GM06990 (cell line): Measurements from ENCODE around the gene SYNE1.

Source experiments
- DNase-seq: peaks from one replicate; pipeline ENCODE4 v3.0.0-alpha.2; 2011; ENCODE audit not compliant: insufficient read length; ENCODE audit errors: extremely low read depth
- H3K27me3 ChIP-seq: replicated peaks from 2 replicates; pipeline ENCODE4 v1.6.0; 2011; ENCODE audit warnings: low read length; ENCODE audit not compliant: control insufficient read depth, insufficient read depth
- H3K36me3 ChIP-seq: 2 replicates; pipeline ENCODE4 v1.5.1; 2011; ENCODE audit warnings: low read length; ENCODE audit not compliant: control insufficient read depth, insufficient read depth
- H3K4me3 ChIP-seq: replicated peaks from 2 replicates; pipeline ENCODE4 v1.5.1; 2011; ENCODE audit warnings: low read depth, mild to moderate bottlenecking, control low read depth, low read length
- TF ChIP-seq, protein P1 (sequence below): IDR thresholded peaks from 2 replicates; pipeline ENCODE4 v1.5.1; 2011; ENCODE audit warnings: low read length, control low read depth, mild to moderate bottlenecking, inconsistent platforms; ENCODE audit not compliant: insufficient read depth, poor library complexity, severe bottlenecking

Gene SYNE1

DNA sequence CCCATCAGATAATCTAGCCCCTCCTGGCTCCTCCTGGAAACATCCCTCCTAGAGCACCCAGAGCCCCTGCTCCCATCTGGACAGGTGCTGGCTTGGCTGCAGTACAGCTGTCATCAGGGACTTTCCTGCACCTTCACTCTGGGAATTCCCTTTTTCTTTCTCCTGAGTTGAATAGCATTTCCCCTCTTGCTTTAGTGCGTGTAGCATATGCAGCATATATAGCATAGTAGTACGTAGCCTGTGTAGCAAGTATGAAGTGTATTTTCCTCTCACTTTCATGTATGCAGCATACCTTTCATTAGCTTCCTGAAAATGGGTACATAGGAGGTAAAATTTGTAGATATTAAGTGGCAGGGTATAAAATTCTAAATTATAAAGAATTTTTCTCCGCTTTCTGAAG is 476.8 kb downstream of the SYNE1 start:
- DNase-seq: peak; percentile 41
- Histone ChIP-seq H3K27me3 (no peaks in the 10 kb centered on the region), H3K4me3 (no peak overlapping the region), H3K36me3 (no peaks in the 10 kb centered on the region)
- TF ChIP-seq, protein P1, sequence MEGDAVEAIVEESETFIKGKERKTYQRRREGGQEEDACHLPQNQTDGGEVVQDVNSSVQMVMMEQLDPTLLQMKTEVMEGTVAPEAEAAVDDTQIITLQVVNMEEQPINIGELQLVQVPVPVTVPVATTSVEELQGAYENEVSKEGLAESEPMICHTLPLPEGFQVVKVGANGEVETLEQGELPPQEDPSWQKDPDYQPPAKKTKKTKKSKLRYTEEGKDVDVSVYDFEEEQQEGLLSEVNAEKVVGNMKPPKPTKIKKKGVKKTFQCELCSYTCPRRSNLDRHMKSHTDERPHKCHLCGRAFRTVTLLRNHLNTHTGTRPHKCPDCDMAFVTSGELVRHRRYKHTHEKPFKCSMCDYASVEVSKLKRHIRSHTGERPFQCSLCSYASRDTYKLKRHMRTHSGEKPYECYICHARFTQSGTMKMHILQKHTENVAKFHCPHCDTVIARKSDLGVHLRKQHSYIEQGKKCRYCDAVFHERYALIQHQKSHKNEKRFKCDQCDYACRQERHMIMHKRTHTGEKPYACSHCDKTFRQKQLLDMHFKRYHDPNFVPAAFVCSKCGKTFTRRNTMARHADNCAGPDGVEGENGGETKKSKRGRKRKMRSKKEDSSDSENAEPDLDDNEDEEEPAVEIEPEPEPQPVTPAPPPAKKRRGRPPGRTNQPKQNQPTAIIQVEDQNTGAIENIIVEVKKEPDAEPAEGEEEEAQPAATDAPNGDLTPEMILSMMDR: no peak

DNA sequence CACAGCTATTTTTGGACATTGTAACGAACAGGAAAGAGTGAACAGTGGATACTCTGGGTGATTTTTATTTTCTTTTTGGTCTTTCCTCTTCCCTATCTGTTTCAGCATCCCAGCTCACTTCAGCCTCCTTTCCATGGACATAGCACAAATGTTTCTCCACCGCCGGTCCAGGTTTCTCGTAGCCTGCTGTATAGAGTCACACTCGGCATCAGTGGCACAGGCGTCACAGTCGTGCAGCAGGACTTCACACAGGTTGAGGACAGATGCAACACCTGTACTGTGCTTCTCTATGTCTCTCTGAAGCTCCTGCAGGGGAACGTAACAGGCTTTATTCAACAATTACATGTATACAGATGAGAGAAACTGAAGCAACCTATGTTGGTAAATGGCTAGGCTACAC is 481.4 kb downstream of the SYNE1 start:
- Histone ChIP-seq H3K4me3 (no peak overlapping the region), H3K27me3 (no peaks in the 10 kb centered on the region), H3K36me3 (no peaks in the 10 kb centered on the region; the same call in 1 of the 2 replicates)
- DNase-seq: no peak
- TF ChIP-seq, protein P1: no peak

DNA sequence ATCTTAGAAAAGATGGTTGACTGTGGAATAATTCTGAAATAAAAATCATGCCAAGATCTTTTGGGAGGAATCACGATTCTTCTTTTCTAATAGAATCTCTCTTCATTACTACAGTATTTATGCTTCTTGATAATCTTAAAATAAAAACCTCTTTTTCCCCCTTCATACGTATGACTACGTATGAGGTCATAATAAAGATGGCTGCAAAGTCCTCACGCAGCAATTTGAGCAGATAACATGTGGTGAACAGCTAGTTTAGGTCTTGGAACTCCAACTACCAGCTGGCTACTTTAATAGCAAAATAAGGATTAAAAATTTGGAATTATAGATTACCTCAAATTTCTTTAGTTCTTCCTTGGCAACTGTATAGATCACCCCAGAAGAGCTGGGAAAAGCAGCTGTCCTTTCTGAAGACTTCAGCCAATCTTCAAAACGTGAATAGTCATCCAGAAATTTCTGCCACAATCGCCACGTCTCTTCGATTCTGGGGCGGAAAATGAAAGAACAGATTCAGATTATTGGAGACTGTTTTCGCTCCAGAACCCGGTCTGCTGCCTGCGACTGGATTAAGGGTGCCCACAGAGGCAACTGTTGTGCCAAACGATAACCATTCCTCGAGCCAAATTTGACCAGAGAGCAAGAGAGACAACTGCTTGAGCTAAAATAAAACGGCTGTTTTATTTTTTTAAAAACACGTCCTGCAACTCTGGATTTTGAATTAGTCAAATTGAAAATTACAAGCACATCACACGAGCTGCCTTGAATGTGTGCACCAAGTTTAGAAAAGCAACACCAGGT is 482.4 kb downstream of the SYNE1 start:
- Histone ChIP-seq H3K4me3 (no peak overlapping the region), H3K27me3 (no peaks in the 10 kb centered on the region), H3K36me3 (no peaks in the 10 kb centered on the region; the same call in 1 of the 2 replicates)
- TF ChIP-seq, protein P1: no peak
- no peak for DNase-seq

DNA sequence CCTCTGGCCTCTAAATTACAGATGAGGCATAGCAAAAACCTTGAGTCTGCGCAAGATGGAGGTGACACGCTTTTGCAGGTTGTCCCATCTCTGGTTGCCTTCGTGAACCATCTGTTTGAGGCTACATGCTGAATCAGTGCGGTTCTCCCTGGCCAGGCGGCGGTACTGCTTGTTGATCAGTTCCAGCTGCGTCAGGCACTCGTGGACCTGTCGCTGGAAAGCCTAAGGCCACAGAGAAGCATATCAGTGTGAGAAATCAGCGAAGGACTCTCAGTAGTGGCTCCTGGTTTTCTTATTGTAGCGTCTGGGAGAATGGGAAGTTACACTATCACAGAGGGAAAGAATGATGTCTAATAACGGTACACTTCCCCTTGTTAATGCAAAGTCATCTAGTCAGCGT is 485.2 kb downstream of the SYNE1 start:
- Histone ChIP-seq H3K4me3 (no peak overlapping the region), H3K27me3 (no peaks in the 10 kb centered on the region), H3K36me3 (peaks cover 1% of the 10 kb centered on the region)
- TF ChIP-seq, protein P1: no peak
- DNase-seq: no peak

DNA sequence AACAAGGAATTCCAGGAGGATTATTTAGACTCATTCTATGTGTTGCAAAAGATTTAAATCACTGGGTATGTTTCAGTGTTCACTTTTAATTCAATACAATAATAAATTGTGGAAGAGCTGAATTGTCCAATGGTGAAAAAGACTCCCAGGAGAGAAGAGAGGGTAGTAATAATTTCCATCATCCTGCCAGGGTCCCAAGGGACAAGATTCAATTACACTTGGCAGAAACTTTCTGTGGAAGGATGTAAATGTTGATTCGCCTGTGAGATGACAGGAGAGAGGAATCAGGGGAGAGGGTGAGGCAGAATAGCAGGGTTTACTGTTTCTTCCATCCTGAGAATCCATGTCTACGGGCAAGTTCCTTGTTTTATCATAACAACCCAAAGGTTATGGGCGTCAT is 487.0 kb downstream of the SYNE1 start:
- Histone ChIP-seq H3K27me3 (no peaks in the 10 kb centered on the region), H3K4me3 (no peak overlapping the region), H3K36me3 (peaks cover 1% of the 10 kb centered on the region)
- TF ChIP-seq, protein P1: no peak
- no peak for DNase-seq
